B cell (primary cell): ENCODE results near the gene TTC22. TPM values are rescaled to one million over a fixed set of nuclear protein-coding genes. Genes with fewer than 3 reads are reported as not detected.

Experiments used
- ATAC-seq: fragments of 200-7000 bp; cut with Tn5 transposase; one replicate; pipeline ENCODE4 v1.10.0; 2021; ENCODE audit warnings: low read depth, mild to moderate bottlenecking, moderate number of reproducible peaks, moderate library complexity
- CTCF ChIA-PET: fragments of 350-600 bp; sonication (Branson Sonifier 250); formaldehyde crosslinking; loops from one replicate; lab custom pipeline; 2021; ENCODE audit warnings: antibody characterized with exemption, inconsistent platforms; lab: Charles Lee
- POLR2A ChIA-PET: fragments of 350-600 bp; sonication (Branson Sonifier 250); formaldehyde crosslinking; loops from one replicate; lab custom pipeline; 2021; ENCODE audit warnings: antibody characterized with exemption; lab: Charles Lee
- DNase-seq: peaks from one replicate; pipeline ENCODE4 v3.0.0; 2013
- H2AFZ ChIP-seq: 2 replicates; pipeline ENCODE4 v1.6.1; 2012; ENCODE audit warnings: mild to moderate bottlenecking, low read depth, low read length; ENCODE audit not compliant: insufficient read depth, poor library complexity, severe bottlenecking
- H3K27ac ChIP-seq, 2 donors: 1 replicate in 1 of 2; 2 replicates in 1 of 2; pipeline ENCODE4 v1.5.1; 2012 to 2013; ENCODE audit warnings: low read length in 2 of 2, mild to moderate bottlenecking in 2 of 2, moderate library complexity in 1 of 2
- H3K27me3 ChIP-seq, 4 experiments: fragments of 200-600 bp in 1 of 4; sonication (generic) in 1 of 4; replicated peaks in 1 of 4; 1 replicate in 2 of 4; 2 replicates in 2 of 4; pipeline versions ENCODE4 v1.6.1 to v1.7.0; 2013 to 2016; ENCODE audit warnings: low read length in 3 of 4, mild to moderate bottlenecking in 2 of 4, mixed read lengths in 1 of 4, moderate library complexity in 1 of 4; ENCODE audit not compliant: insufficient read depth in 4 of 4, control insufficient read depth in 3 of 4; ENCODE audit errors: control extremely low read depth in 1 of 4
- H3K36me3 ChIP-seq, 2 experiments: replicated peaks in 1 of 2; 1 replicate in 1 of 2; 2 replicates in 1 of 2; pipeline versions ENCODE4 v1.6.1 to v1.7.1; 2013; ENCODE audit warnings: low read length in 1 of 2; ENCODE audit not compliant: insufficient read depth in 2 of 2, control insufficient read depth in 1 of 2; ENCODE audit errors: control extremely low read depth in 1 of 2, extremely low read depth in 1 of 2
- H3K4me1 ChIP-seq, 2 donors: fragments of 200-600 bp in 1 of 2; sonication (generic) in 1 of 2; 1 replicate in 1 of 2; 2 replicates in 1 of 2; pipeline versions ENCODE4 v1.5.1 to v1.6.1; 2013 to 2017; ENCODE audit warnings: low read length in 2 of 2; ENCODE audit not compliant: control insufficient read depth in 2 of 2, insufficient read depth in 2 of 2
- H3K4me2 ChIP-seq: replicated peaks from 2 replicates; pipeline ENCODE3; 2012; ENCODE audit warnings: mild to moderate bottlenecking, low read depth, low read length; ENCODE audit not compliant: poor library complexity, severe bottlenecking
- H3K4me3 ChIP-seq, 5 experiments: fragments of 200-600 bp in 1 of 5; sonication (generic) in 1 of 5; 1 replicate in 3 of 5; 2 replicates in 2 of 5; pipeline versions ENCODE4 v1.5.1 to v1.7.0; 2011 to 2016; ENCODE audit warnings: low read length in 4 of 5, mild to moderate bottlenecking in 4 of 5, low read depth in 2 of 5, control low read depth in 1 of 5, moderate library complexity in 1 of 5; ENCODE audit not compliant: insufficient read depth in 1 of 5; ENCODE audit errors: control extremely low read depth in 1 of 5, extremely low read depth in 1 of 5
- H3K79me2 ChIP-seq: fragments of 200-600 bp; sonication (generic); one replicate; pipeline ENCODE4 v1.6.0; 2016; ENCODE audit warnings: low read length; ENCODE audit not compliant: control insufficient read depth, insufficient read depth
- H3K9ac ChIP-seq: fragments of 200-600 bp; sonication (generic); 2 replicates; pipeline ENCODE4 v1.6.1; 2017; ENCODE audit warnings: mild to moderate bottlenecking, low read length, moderate library complexity
- H3K9me3 ChIP-seq, 3 donors: one replicate each; pipeline versions ENCODE4 v1.6.1 to v1.7.1; 2013; ENCODE audit warnings: low read length in 2 of 3; ENCODE audit not compliant: control insufficient read depth in 2 of 3, insufficient read depth in 1 of 3; ENCODE audit errors: control extremely low read depth in 1 of 3
- H4K20me1 ChIP-seq: 2 replicates; pipeline ENCODE4 v1.6.0; 2012; ENCODE audit warnings: mild to moderate bottlenecking, low read length; ENCODE audit not compliant: insufficient read depth, control insufficient read depth, poor library complexity, severe bottlenecking
- H3K27ac Mint-ChIP-seq: one replicate; pipeline ENCODE4 v1.8.0; 2021; ENCODE audit warnings: mixed read lengths
- H3K27me3 Mint-ChIP-seq: one replicate; pipeline ENCODE4 v1.8.0; 2021; ENCODE audit warnings: mixed read lengths
- H3K4me1 Mint-ChIP-seq: one replicate; pipeline ENCODE4 v1.8.0; 2021; ENCODE audit warnings: mixed read lengths
- H3K4me3 Mint-ChIP-seq: one replicate; pipeline ENCODE4 v1.8.0; 2021; ENCODE audit warnings: mixed read lengths
- H3K9me3 Mint-ChIP-seq: one replicate; pipeline ENCODE4 v1.8.0; 2022; ENCODE audit warnings: mixed read lengths; ENCODE audit not compliant: insufficient read depth
- CTCF ChIP-seq: fragments of 200-600 bp; IDR thresholded peaks from one replicate; pipeline ENCODE4 v1.8.0; 2022; ENCODE audit warnings: antibody characterized with exemption, mild to moderate bottlenecking
- EZH2 ChIP-seq: IDR thresholded peaks from 2 replicates; pipeline ENCODE4 v1.6.1; 2012; ENCODE audit warnings: borderline replicate concordance, low read depth, mild to moderate bottlenecking, moderate library complexity, low read length; ENCODE audit not compliant: insufficient read depth, poor library complexity, severe bottlenecking
- WGBS: methylation state at CpG from one replicate; pipeline ENCODE4 v1.1.5; 2013; ENCODE audit warnings: missing lambda C conversion rate; ENCODE audit not compliant: insufficient coverage; 5-methylcytosine and 5-hydroxymethylcytosine counted together
- intact Hi-C: fragments of 100-400 bp; cut with micrococcal nuclease; formaldehyde crosslinking; loops from one replicate; pipeline ENCODE4 v1.10.0; 2022
- polyA plus RNA-seq: library from polyadenylated mRNA; depleted of rRNA; stranded (reverse); fragments of >200 nt; gene quantifications from 2 replicates; pipeline ENCODE4 v1.2.3, GENCODE V29; 2012
- total RNA-seq, 2 donors: library from RNA; stranded (reverse); fragments of 120-200 nt in 1 of 2; gene quantifications; 1 replicate in 1 of 2; 2 replicates in 1 of 2; pipeline versions ENCODE4 v1.2.3 to v1.2.4, GENCODE V29; 2013 to 2022

The TTC22 gene
- total and polyA plus RNA-seq, 2 donors (not counting 1 experiment from before 2014, with no cell fraction given), result 7.8 to 10.9 TPM

- 93% methylated on average over 1 of the region's 5 CpGs for WGBS
- no peaks in the 10 kb centered on the region for H3K36me3 ChIP-seq
- POLR2A ChIA-PET, result no interaction called here
- H4K20me1 ChIP-seq, result no peaks in the 10 kb centered on the region
- no peak overlapping the region for H3K4me3 ChIP-seq
- no peak overlapping the region for H3K9ac ChIP-seq
- TF ChIP-seq EZH2 (no peak), CTCF (no peak)
- no peak overlapping the region for H3K27ac ChIP-seq
- no peaks in the 10 kb centered on the region for H3K4me1 Mint-ChIP-seq
- no peaks in the 10 kb centered on the region for H3K27me3 Mint-ChIP-seq
- H3K79me2 ChIP-seq, result no peaks in the 10 kb centered on the region
- no peaks in the 10 kb centered on the region for H3K9me3 ChIP-seq
- no peak overlapping the region for H3K4me2 ChIP-seq
- CTCF ChIA-PET, result no interaction called here
- ATAC-seq, result no peak
- no peak overlapping the region for H2AFZ ChIP-seq
- no peak overlapping the region for H3K27ac Mint-ChIP-seq
- no peaks in the 10 kb centered on the region for H3K27me3 ChIP-seq
- peaks cover 3% of the 10 kb centered on the region for H3K9me3 Mint-ChIP-seq
- H3K4me3 Mint-ChIP-seq, result no peak overlapping the region
- intact Hi-C loops, result no loop called here
- no peaks in the 10 kb centered on the region for H3K4me1 ChIP-seq
- no peak for DNase-seq
These were observed 44.6 kb upstream of the TTC22 start for GRCh38 chr1:54845772-54846171.

DNA sequence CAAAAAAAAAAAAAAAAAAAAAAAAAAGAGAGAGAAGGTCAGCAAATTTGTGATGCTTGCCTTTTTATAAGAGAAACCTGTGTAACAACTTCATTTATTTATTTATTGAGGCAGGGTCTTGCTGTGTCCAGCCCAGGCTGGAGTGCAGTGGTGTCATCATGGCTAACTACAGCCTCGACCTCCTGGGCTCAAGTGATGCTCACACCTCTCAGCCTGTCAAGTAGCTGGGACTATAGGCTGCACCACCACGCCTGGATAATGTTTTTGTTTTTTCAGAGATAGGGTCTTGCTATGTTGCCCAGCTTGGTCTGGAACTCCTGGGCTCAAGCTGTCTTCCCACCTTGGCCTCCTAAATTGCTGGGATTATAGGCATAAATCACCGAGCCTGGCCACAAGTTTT, 43.4 kb upstream of the TTC22 start:
- Histone ChIP-seq H3K36me3 (no peaks in the 10 kb centered on the region), H3K27ac (no peak overlapping the region), H3K9ac (no peak overlapping the region), H3K4me3 (no peak overlapping the region), H3K9me3 (no peaks in the 10 kb centered on the region), H3K4me2 (no peak overlapping the region), H3K79me2 (no peaks in the 10 kb centered on the region), H3K4me1 (no peaks in the 10 kb centered on the region), H3K27me3 (no peaks in the 10 kb centered on the region), H2AFZ (no peak overlapping the region), H4K20me1 (no peaks in the 10 kb centered on the region)
- DNase-seq, result no peak
- no peak for ATAC-seq
- WGBS, result 92% methylated on average over 2 of the region's 3 CpGs
- Mint-ChIP-seq H3K27me3 (no peaks in the 10 kb centered on the region), H3K4me1 (no peaks in the 10 kb centered on the region), H3K9me3 (peaks cover 3% of the 10 kb centered on the region), H3K4me3 (no peak overlapping the region), H3K27ac (no peak overlapping the region)
- intact Hi-C loops, result no loop called here
- ChIA-PET CTCF (no interaction called here), POLR2A (no interaction called here)
- TF ChIP-seq EZH2 (no peak), CTCF (no peak)
